ENCODE measurements around the gene TARS3. TPM values are rescaled to one million over a fixed set of nuclear protein-coding genes. Genes with fewer than 3 reads are reported as not detected.
"Not testable (repeated sequence)": the region's sequence is repeated elsewhere in the genome, so short reads cannot be mapped to it uniquely, and the experiment has no call there.

The TARS3 gene
- total RNA-seq, 1 experiment from 2014 or later = 12.4 TPM

DNA sequence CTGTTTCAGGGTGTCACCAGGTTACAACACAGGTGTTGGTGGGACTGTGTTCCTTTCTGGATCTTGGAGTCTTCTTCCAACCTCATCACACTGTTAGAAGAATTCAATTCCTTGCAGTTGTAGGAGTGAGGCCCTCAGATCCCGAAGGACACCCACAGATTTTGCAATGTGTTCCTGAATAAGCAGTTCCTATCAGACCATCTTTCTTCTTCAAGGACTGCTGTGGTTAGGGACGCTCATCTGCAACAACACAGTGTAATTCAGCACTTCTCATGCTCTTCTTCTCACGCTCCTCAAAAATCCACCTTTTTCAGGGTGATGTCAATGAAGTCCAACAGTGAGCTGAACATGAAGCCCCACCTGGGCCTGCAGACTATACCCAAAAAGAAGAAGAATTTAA is 90.9 kb downstream of the TARS3 start:
- Histone ChIP-seq H3K9me3 (ENCODE audit: control insufficient read depth, insufficient read depth, low read depth, low read length) (no peaks in the 10 kb centered on the region), H3K27ac (ENCODE audit: low read length) (no peak overlapping the region), H3K36me3 (ENCODE audit: control insufficient read depth, insufficient read depth, low read length) (no peaks in the 10 kb centered on the region), H3K4me3 (ENCODE audit: low read depth in 2 of 2, low read length in 2 of 2) (no peak overlapping the region), H3K4me1 (ENCODE audit: control insufficient read depth, insufficient read depth, low read length) (no peaks in the 10 kb centered on the region), H3K27me3 (ENCODE audit: control insufficient read depth, insufficient read depth, low read length) (no peaks in the 10 kb centered on the region)
- DNase-seq (ENCODE audit: low read depth, low spot score) (no peak), ATAC-seq (no peak)
- no TSS peak for BruUV-seq (replicated peaks)
- POLR2A ChIA-PET = no interaction called here
- TF ChIP-seq SIN3A (IDR thresholded peaks at IDR 0.05; ENCODE audit: borderline replicate concordance, insufficient read depth, low read depth, low read length) (no peak), TCF7L2 (IDR thresholded peaks at IDR 0.05; ENCODE audit: low read depth, low read length) (no peak), POLR2AphosphoS5 (IDR thresholded peaks at IDR 0.05; ENCODE audit: low read depth, low read length) (no peak)
- TF ChIP-seq, protein P1, sequence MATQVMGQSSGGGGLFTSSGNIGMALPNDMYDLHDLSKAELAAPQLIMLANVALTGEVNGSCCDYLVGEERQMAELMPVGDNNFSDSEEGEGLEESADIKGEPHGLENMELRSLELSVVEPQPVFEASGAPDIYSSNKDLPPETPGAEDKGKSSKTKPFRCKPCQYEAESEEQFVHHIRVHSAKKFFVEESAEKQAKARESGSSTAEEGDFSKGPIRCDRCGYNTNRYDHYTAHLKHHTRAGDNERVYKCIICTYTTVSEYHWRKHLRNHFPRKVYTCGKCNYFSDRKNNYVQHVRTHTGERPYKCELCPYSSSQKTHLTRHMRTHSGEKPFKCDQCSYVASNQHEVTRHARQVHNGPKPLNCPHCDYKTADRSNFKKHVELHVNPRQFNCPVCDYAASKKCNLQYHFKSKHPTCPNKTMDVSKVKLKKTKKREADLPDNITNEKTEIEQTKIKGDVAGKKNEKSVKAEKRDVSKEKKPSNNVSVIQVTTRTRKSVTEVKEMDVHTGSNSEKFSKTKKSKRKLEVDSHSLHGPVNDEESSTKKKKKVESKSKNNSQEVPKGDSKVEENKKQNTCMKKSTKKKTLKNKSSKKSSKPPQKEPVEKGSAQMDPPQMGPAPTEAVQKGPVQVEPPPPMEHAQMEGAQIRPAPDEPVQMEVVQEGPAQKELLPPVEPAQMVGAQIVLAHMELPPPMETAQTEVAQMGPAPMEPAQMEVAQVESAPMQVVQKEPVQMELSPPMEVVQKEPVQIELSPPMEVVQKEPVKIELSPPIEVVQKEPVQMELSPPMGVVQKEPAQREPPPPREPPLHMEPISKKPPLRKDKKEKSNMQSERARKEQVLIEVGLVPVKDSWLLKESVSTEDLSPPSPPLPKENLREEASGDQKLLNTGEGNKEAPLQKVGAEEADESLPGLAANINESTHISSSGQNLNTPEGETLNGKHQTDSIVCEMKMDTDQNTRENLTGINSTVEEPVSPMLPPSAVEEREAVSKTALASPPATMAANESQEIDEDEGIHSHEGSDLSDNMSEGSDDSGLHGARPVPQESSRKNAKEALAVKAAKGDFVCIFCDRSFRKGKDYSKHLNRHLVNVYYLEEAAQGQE (IDR thresholded peaks at IDR 0.05; ENCODE audit: insufficient read depth in 1 of 2, low read depth in 2 of 2, low read length in 1 of 2) = no peak
- TF ChIP-seq, protein P2, sequence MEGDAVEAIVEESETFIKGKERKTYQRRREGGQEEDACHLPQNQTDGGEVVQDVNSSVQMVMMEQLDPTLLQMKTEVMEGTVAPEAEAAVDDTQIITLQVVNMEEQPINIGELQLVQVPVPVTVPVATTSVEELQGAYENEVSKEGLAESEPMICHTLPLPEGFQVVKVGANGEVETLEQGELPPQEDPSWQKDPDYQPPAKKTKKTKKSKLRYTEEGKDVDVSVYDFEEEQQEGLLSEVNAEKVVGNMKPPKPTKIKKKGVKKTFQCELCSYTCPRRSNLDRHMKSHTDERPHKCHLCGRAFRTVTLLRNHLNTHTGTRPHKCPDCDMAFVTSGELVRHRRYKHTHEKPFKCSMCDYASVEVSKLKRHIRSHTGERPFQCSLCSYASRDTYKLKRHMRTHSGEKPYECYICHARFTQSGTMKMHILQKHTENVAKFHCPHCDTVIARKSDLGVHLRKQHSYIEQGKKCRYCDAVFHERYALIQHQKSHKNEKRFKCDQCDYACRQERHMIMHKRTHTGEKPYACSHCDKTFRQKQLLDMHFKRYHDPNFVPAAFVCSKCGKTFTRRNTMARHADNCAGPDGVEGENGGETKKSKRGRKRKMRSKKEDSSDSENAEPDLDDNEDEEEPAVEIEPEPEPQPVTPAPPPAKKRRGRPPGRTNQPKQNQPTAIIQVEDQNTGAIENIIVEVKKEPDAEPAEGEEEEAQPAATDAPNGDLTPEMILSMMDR (IDR thresholded peaks at IDR 0.05) = no peak
- CTCF ChIA-PET = interaction anchor here (1.1 kb wide), 1 partner anchor 333 kb away, joined by 3 read pairs; no protein-coding TSS in a partner anchor
- in situ Hi-C loops (cut with HindIII; ENCODE audit: low pct_unique_long_range_greater_than_20kb, low sequenced_read_pairs) (no loop called here), intact Hi-C loops (cut with micrococcal nuclease; ENCODE audit: unreplicated experiment) (no loop called here)

DNA sequence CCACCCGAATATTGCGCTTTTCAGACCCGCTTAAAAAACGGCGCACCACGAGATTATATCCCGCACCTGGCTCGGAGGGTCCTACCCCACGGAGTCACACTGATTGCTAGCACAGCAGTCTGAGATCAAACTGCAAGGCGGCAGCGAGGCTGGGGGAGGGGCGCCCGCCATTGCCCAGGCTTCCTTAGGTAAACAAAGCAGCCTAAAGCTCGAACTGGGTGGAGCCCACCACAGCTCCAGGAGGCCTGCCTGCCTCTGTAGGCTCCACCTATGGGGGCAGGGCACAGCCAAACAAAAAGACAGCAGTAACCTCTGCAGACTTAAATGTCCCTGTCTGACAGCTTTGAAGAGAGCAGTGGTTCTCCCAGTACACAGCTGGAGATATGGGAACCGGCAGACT is 97.5 kb downstream of the TARS3 start:
- ATAC-seq; intact Hi-C loops (cut with micrococcal nuclease; ENCODE audit: unreplicated experiment); CTCF ChIA-PET; H3K9me3 ChIP-seq (ENCODE audit: control insufficient read depth, insufficient read depth, low read depth, low read length); H3K27ac ChIP-seq (ENCODE audit: low read length); in situ Hi-C loops (cut with HindIII; ENCODE audit: low pct_unique_long_range_greater_than_20kb, low sequenced_read_pairs); DNase-seq (ENCODE audit: low read depth, low spot score); H3K4me1 ChIP-seq (ENCODE audit: control insufficient read depth, insufficient read depth, low read length); H3K4me3 ChIP-seq (ENCODE audit: low read depth in 2 of 2, low read length in 2 of 2); H3K36me3 ChIP-seq (ENCODE audit: control insufficient read depth, insufficient read depth, low read length); BruUV-seq (replicated peaks); H3K27me3 ChIP-seq (ENCODE audit: control insufficient read depth, insufficient read depth, low read length); POLR2A ChIA-PET: not testable (repeated sequence)

DNA sequence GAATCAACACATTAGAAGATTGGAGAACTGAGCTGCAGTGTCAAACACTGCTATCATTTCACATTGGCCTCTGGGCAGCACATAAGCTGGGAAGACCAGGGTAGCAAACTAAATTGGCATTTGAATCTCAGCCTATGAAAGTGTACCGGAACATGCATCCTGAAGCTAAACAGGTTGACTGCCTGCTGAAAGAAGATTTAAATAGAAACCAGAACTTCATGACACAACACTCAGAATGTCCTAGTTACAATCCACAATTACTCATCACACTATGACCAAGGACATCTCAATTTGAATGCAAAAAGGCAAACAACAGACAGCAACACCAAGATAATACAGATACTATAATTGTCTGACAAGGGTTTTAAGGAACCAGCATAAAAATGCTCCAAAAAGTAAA is 98.3 kb downstream of the TARS3 start:
- no peak for TF ChIP-seq SIN3A (IDR thresholded peaks at IDR 0.05; ENCODE audit: borderline replicate concordance, insufficient read depth, low read depth, low read length)
- no peak for TF ChIP-seq TCF7L2 (IDR thresholded peaks at IDR 0.05; ENCODE audit: low read depth, low read length)
- TF ChIP-seq, protein P1 (IDR thresholded peaks at IDR 0.05; ENCODE audit: insufficient read depth in 1 of 2, low read depth in 2 of 2, low read length in 1 of 2) = no peak
- TF ChIP-seq POLR2AphosphoS5 (IDR thresholded peaks at IDR 0.05; ENCODE audit: low read depth, low read length) = no peak
- TF ChIP-seq, protein P2 (IDR thresholded peaks at IDR 0.05) = no peak
- no peak for ATAC-seq
- ChIA-PET POLR2A (no interaction called here), CTCF (interaction anchor here (0.6 kb wide), 1 partner anchor 111 kb away, joined by 7 read pairs; no protein-coding TSS in a partner anchor)
- Histone ChIP-seq H3K27me3 (ENCODE audit: control insufficient read depth, insufficient read depth, low read length) (no peaks in the 10 kb centered on the region), H3K36me3 (ENCODE audit: control insufficient read depth, insufficient read depth, low read length) (no peaks in the 10 kb centered on the region), H3K4me3 (ENCODE audit: low read depth in 2 of 2, low read length in 2 of 2) (no peak overlapping the region), H3K27ac (ENCODE audit: low read length) (no peak overlapping the region), H3K9me3 (ENCODE audit: control insufficient read depth, insufficient read depth, low read depth, low read length) (no peaks in the 10 kb centered on the region), H3K4me1 (ENCODE audit: control insufficient read depth, insufficient read depth, low read length) (no peaks in the 10 kb centered on the region)
- in situ Hi-C loops (cut with HindIII; ENCODE audit: low pct_unique_long_range_greater_than_20kb, low sequenced_read_pairs) = no loop called here
- BruUV-seq (replicated peaks) = no TSS peak
- DNase-seq (ENCODE audit: low read depth, low spot score) = no peak
- intact Hi-C loops (cut with micrococcal nuclease; ENCODE audit: unreplicated experiment) = no loop called here

Data from Panc1 (cell line).